Astrocyte (in vitro differentiated cells and primary cell): ENCODE results near the gene KCNN3. TPM values are rescaled to one million over a fixed set of nuclear protein-coding genes. Genes with fewer than 3 reads are reported as not detected.

Source experiments
- DNase-seq: peaks from one replicate; pipeline ENCODE4 v3.0.0-alpha.2; 2010; ENCODE audit warnings: low read depth
- FAIRE-seq: peaks from 2 replicates; lab custom pipeline; 2011; peaks lifted over from hg19 to GRCh38; lab: Jason Lieb, UNC
- H2AFZ ChIP-seq: 2 replicates; pipeline ENCODE4 v1.6.0; 2012; ENCODE audit warnings: low read depth, low read length, inconsistent platforms
- H3K27ac ChIP-seq: 2 replicates; pipeline ENCODE4 v1.5.1; 2011; ENCODE audit warnings: low read depth, low read length, inconsistent platforms
- H3K27me3 ChIP-seq: 2 replicates; pipeline ENCODE4 v1.6.0; 2011; ENCODE audit warnings: low read length, inconsistent platforms; ENCODE audit not compliant: insufficient read depth
- H3K36me3 ChIP-seq: 2 replicates; pipeline ENCODE4 v1.5.1; 2011; ENCODE audit warnings: low read length, inconsistent platforms; ENCODE audit not compliant: insufficient read depth
- H3K4me1 ChIP-seq: 2 replicates; pipeline ENCODE4 v1.5.1; 2011; ENCODE audit warnings: low read length, inconsistent platforms; ENCODE audit not compliant: insufficient read depth
- H3K4me2 ChIP-seq: 2 replicates; pipeline ENCODE4 v1.6.0; 2012; ENCODE audit warnings: low read length, inconsistent platforms
- H3K4me3 ChIP-seq: 2 replicates; pipeline ENCODE4 v1.5.1; 2011; ENCODE audit warnings: low read depth, mild to moderate bottlenecking, low read length, inconsistent platforms; ENCODE audit not compliant: insufficient read depth
- H3K79me2 ChIP-seq: 2 replicates; pipeline ENCODE4 v1.6.0; 2012; ENCODE audit warnings: mild to moderate bottlenecking, low read length, inconsistent platforms; ENCODE audit not compliant: insufficient read depth
- H3K9ac ChIP-seq: 2 replicates; pipeline ENCODE4 v1.6.0; 2012; ENCODE audit warnings: mild to moderate bottlenecking, low read length, inconsistent platforms
- H3K9me3 ChIP-seq: 2 replicates; pipeline ENCODE4 v1.5.1; 2012; ENCODE audit warnings: low read depth, mild to moderate bottlenecking, low read length, inconsistent platforms; ENCODE audit not compliant: insufficient read depth
- H4K20me1 ChIP-seq: 2 replicates; pipeline ENCODE4 v1.6.0; 2012; ENCODE audit warnings: low read length, inconsistent platforms; ENCODE audit not compliant: insufficient read depth
- H3K27ac Mint-ChIP-seq: one replicate; pipeline ENCODE4 v1.8.0; 2021; ENCODE audit warnings: mild to moderate bottlenecking, mixed read lengths; ENCODE audit not compliant: unreplicated experiment
- H3K27me3 Mint-ChIP-seq: one replicate; pipeline ENCODE4 v1.8.0; 2021; ENCODE audit warnings: low read depth, mixed read lengths; ENCODE audit not compliant: unreplicated experiment
- H3K36me3 Mint-ChIP-seq: one replicate; pipeline ENCODE4 v1.8.0; 2021; ENCODE audit warnings: low read depth, mixed read lengths; ENCODE audit not compliant: unreplicated experiment
- H3K4me1 Mint-ChIP-seq: one replicate; pipeline ENCODE4 v1.8.0; 2021; ENCODE audit warnings: low read depth, mixed read lengths; ENCODE audit not compliant: unreplicated experiment
- H3K4me3 Mint-ChIP-seq: one replicate; pipeline ENCODE4 v1.8.0; 2021; ENCODE audit warnings: mild to moderate bottlenecking, moderate library complexity, mixed read lengths; ENCODE audit not compliant: unreplicated experiment
- H3K9me3 Mint-ChIP-seq: one replicate; pipeline ENCODE4 v1.8.0; 2021; ENCODE audit warnings: mild to moderate bottlenecking, mixed read lengths; ENCODE audit not compliant: unreplicated experiment
- CTCF ChIP-seq: IDR thresholded peaks from 2 replicates; pipeline ENCODE4 v1.5.1; 2011; ENCODE audit warnings: low read depth, mild to moderate bottlenecking, inconsistent platforms, low read length, moderate library complexity; ENCODE audit not compliant: insufficient read depth
- EZH2 ChIP-seq: IDR thresholded peaks from 2 replicates; pipeline ENCODE4 v1.6.1; 2012; ENCODE audit warnings: mild to moderate bottlenecking, low read length, inconsistent platforms; ENCODE audit not compliant: insufficient read depth
- total RNA-seq: library from RNA; stranded (reverse); gene quantifications from 2 replicates; pipeline ENCODE4 v1.2.1, GENCODE V29; 2021

Gene KCNN3
- total RNA-seq, 1 donor from 2014 or later: 0.66 TPM

- no peak overlapping the region for H3K27ac ChIP-seq
- no peak overlapping the region for H3K9ac ChIP-seq
- H3K4me3 ChIP-seq: no peak overlapping the region
- H3K4me1 Mint-ChIP-seq: no peaks in the 10 kb centered on the region
- H3K9me3 Mint-ChIP-seq: no peaks in the 10 kb centered on the region
- H3K27ac Mint-ChIP-seq: no peak overlapping the region
- peaks cover 10% of the 10 kb centered on the region for H3K27me3 Mint-ChIP-seq
- no peak overlapping the region for H3K4me3 Mint-ChIP-seq
- no peak overlapping the region for H3K4me2 ChIP-seq
- no peaks in the 10 kb centered on the region for H3K9me3 ChIP-seq
- no peaks in the 10 kb centered on the region for H3K36me3 ChIP-seq
- no peak for TF ChIP-seq CTCF
- no peak for TF ChIP-seq EZH2
- H3K27me3 ChIP-seq: peaks cover 11% of the 10 kb centered on the region
- H3K79me2 ChIP-seq: no peaks in the 10 kb centered on the region
- FAIRE-seq (no peak), DNase-seq (no peak)
- H2AFZ ChIP-seq: no peak overlapping the region
- H4K20me1 ChIP-seq: no peaks in the 10 kb centered on the region
- no peaks in the 10 kb centered on the region for H3K36me3 Mint-ChIP-seq
- no peaks in the 10 kb centered on the region for H3K4me1 ChIP-seq
These were observed 206.5 kb downstream of the KCNN3 start for GRCh38 chr1:154663471-154664060.

- H3K4me3 ChIP-seq: no peak overlapping the region
- no peaks in the 10 kb centered on the region for H3K36me3 ChIP-seq
- no peaks in the 10 kb centered on the region for H3K9me3 ChIP-seq
- FAIRE-seq (no peak), DNase-seq (no peak)
- TF ChIP-seq EZH2 (no peak), CTCF (no peak)
- no peaks in the 10 kb centered on the region for H4K20me1 ChIP-seq
- H3K4me1 ChIP-seq: no peaks in the 10 kb centered on the region
- H3K27ac ChIP-seq: no peak overlapping the region
- H2AFZ ChIP-seq: no peak overlapping the region
- no peaks in the 10 kb centered on the region for H3K4me1 Mint-ChIP-seq
- no peak overlapping the region for H3K4me2 ChIP-seq
- H3K4me3 Mint-ChIP-seq: no peak overlapping the region
- no peak overlapping the region for H3K9ac ChIP-seq
- no peaks in the 10 kb centered on the region for H3K79me2 ChIP-seq
- no peaks in the 10 kb centered on the region for H3K36me3 Mint-ChIP-seq
- H3K27ac Mint-ChIP-seq: no peak overlapping the region
- H3K27me3 Mint-ChIP-seq: peaks cover 11% of the 10 kb centered on the region
- H3K9me3 Mint-ChIP-seq: no peaks in the 10 kb centered on the region
- peaks cover 26% of the 10 kb centered on the region for H3K27me3 ChIP-seq
These were observed 209.0 kb downstream of the KCNN3 start for GRCh38 chr1:154661110-154661509.

GRCh38 chr1:154659823-154660592 lies 210.1 kb downstream of the KCNN3 start:
- H3K27ac ChIP-seq: no peak overlapping the region
- no peak for TF ChIP-seq CTCF
- no peak for TF ChIP-seq EZH2
- no peaks in the 10 kb centered on the region for H3K79me2 ChIP-seq
- H4K20me1 ChIP-seq: no peaks in the 10 kb centered on the region
- no peaks in the 10 kb centered on the region for H3K4me1 ChIP-seq
- Mint-ChIP-seq H3K4me3 (no peak overlapping the region), H3K27ac (no peak overlapping the region), H3K36me3 (no peaks in the 10 kb centered on the region), H3K4me1 (no peaks in the 10 kb centered on the region), H3K9me3 (no peaks in the 10 kb centered on the region), H3K27me3 (peaks cover 11% of the 10 kb centered on the region)
- FAIRE-seq (no peak), DNase-seq (no peak)
- no peak overlapping the region for H3K4me3 ChIP-seq
- no peak overlapping the region for H2AFZ ChIP-seq
- no peak overlapping the region for H3K9ac ChIP-seq
- H3K27me3 ChIP-seq: peaks cover 26% of the 10 kb centered on the region
- H3K9me3 ChIP-seq: no peaks in the 10 kb centered on the region
- no peak overlapping the region for H3K4me2 ChIP-seq
- no peaks in the 10 kb centered on the region for H3K36me3 ChIP-seq
